ENCODE measurements around the gene C15orf39.

Gene C15orf39

DNA sequence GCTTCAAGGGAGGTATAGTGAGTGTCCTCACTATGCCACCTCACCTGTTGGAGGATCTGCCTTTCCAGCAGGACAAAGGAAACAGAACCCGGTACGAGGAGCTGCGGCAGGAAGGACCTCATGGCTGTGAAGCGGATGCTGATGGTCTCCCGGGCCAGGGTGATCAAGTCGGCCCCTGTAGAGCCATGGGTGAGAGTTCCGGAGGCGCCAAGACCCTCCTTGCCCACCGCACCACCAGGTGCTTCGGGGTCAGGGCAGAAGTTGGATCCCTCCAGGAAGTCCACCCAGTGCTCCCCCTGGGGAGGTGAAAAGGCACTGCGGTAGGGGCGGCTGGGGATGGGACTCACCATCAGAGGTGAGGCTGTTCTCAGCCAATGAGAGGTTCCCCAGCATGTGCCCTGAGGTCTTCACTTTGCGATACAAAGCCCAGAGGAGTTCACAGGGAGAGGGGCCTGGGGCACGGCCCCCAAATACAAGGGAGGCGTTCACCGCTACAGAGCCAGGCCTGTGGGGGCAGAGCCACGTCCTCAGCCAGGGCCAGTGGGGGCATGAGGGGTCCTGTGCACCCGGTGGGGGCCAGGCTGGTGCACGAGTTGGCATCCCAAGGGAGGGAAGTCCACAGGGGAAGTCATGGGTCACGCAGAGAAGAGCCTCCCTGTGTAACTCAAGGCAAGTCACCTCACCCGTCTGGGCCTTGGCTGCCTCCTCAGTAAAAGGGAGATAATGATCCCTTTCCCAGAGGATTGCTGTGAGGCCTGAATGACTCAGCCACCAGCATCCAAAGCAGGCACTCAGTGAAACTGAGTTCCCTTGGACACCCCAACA lies 27.7 kb downstream of the C15orf39 start:
- FAIRE-seq = no peak
- TF ChIP-seq POLR2A (IDR thresholded peaks at IDR 0.05; ENCODE audit: low read depth, low read length) = no peak
- TF ChIP-seq TAF1 (IDR thresholded peaks at IDR 0.05; ENCODE audit: borderline replicate concordance, low read depth, low read length) = no peak
- no peak for TF ChIP-seq POLR2AphosphoS5 (IDR thresholded peaks at IDR 0.05; ENCODE audit: low read depth, low read length)
- peak; percentile 16 for DNase-seq (ENCODE audit: insufficient read length)

GRCh38 chr15:75230016-75230343 lies 28.3 kb downstream of the C15orf39 start:
- DNase-seq (ENCODE audit: insufficient read length) = no peak
- no peak for FAIRE-seq
- TF ChIP-seq POLR2AphosphoS5 (IDR thresholded peaks at IDR 0.05; ENCODE audit: low read depth, low read length) (no peak), TAF1 (IDR thresholded peaks at IDR 0.05; ENCODE audit: borderline replicate concordance, low read depth, low read length) (no peak), POLR2A (IDR thresholded peaks at IDR 0.05; ENCODE audit: low read depth, low read length) (no peak)

DNA sequence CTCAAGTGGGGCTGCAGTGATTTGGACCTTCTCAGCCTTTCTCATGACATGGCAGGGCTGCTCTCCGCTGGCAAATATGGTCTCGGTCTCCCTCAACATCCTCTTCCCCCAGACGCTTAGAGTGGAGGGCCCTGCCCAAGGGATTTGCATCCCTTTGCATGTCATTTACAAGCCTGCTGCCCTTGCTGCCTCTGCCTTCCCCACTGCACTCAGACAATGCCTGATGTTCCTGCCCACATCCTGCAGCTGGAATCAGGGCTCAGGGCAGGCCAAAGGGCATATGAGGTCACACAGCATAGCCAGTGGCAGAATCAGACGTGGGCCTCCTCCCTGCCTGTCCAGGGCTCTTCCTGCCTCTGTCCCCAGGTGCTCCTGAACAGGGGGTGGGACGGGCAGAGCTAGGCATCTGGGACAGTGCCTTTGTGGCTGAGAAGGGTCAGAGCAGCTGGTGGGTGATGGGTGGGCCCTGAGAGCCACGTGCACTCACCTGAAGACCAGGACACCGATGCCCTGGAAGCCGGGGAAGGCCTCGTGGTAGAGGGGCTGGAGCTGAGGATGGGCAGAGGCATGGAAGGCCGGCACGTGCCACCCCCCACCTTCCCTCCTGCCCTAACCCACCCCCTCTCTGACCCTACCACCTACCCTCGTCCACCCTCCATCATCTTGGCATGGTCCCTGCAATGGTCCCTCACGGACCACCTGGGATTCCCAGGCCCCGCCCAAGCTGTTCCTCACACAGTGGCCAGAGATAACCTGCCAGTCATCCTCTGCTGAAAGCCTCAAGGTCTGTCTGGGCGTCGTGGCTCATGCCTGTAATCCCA lies 29.1 kb downstream of the C15orf39 start:
- DNase-seq (ENCODE audit: insufficient read length) (peak; percentile 23), FAIRE-seq (no peak)
- no peak for TF ChIP-seq TAF1 (IDR thresholded peaks at IDR 0.05; ENCODE audit: borderline replicate concordance, low read depth, low read length)

GRCh38 chr15:75231836-75232235 lies 30.2 kb downstream of the C15orf39 start:
- FAIRE-seq (no peak), DNase-seq (ENCODE audit: insufficient read length) (no peak)
- TF ChIP-seq TAF1 (IDR thresholded peaks at IDR 0.05; ENCODE audit: borderline replicate concordance, low read depth, low read length) (no peak), POLR2AphosphoS5 (IDR thresholded peaks at IDR 0.05; ENCODE audit: low read depth, low read length) (no peak), POLR2A (IDR thresholded peaks at IDR 0.05; ENCODE audit: low read depth, low read length) (no peak)

DNA sequence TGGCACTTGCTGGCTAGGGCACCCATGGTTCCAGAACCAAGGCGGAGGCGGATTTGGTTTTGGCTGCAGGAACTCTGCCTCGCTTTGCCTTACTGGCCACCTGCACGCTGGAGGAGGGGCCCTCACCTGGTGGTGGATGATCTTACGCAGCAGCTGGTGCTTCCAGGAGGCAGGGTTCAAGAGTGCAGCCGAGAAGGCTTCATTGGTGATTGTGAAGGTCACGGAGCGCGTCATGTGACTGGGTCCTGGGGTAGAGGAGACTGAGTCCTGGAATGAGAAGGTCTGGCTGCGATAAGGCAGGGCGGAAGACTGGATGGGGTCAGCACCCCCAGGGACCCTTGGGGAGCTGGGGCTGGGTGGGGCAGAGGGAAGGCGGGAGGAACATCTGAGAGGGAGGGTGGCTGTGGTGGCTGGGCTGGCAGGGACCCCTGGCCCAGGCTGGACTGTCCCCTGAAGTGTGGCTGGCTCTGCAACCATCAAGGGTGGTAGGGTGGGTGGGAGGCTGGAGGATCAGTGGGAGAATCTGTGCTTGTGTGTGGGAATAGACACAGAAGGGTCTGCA lies 30.7 kb downstream of the C15orf39 start:
- DNase-seq (ENCODE audit: insufficient read length) = no peak
- no peak for FAIRE-seq
- TF ChIP-seq TAF1 (IDR thresholded peaks at IDR 0.05; ENCODE audit: borderline replicate concordance, low read depth, low read length) (no peak), POLR2AphosphoS5 (IDR thresholded peaks at IDR 0.05; ENCODE audit: low read depth, low read length) (no peak), POLR2A (IDR thresholded peaks at IDR 0.05; ENCODE audit: low read depth, low read length) (no peak)

- TF ChIP-seq POLR2AphosphoS5 (IDR thresholded peaks at IDR 0.05; ENCODE audit: low read depth, low read length) (no peak), TAF1 (IDR thresholded peaks at IDR 0.05; ENCODE audit: borderline replicate concordance, low read depth, low read length) (no peak), POLR2A (IDR thresholded peaks at IDR 0.05; ENCODE audit: low read depth, low read length) (no peak)
- FAIRE-seq = no peak
- peak; percentile 16 for DNase-seq (ENCODE audit: insufficient read length)
Measured at GRCh38 chr15:75232826-75233503, 31.3 kb downstream of the C15orf39 start.

- DNase-seq (ENCODE audit: insufficient read length) = no peak
- no peak for FAIRE-seq
- no peak for TF ChIP-seq POLR2AphosphoS5 (IDR thresholded peaks at IDR 0.05; ENCODE audit: low read depth, low read length)
- TF ChIP-seq TAF1 (IDR thresholded peaks at IDR 0.05; ENCODE audit: borderline replicate concordance, low read depth, low read length) = no peak
- no peak for TF ChIP-seq POLR2A (IDR thresholded peaks at IDR 0.05; ENCODE audit: low read depth, low read length)
Measured at GRCh38 chr15:75233504-75234190, 32.0 kb downstream of the C15orf39 start.

- no peak for TF ChIP-seq POLR2AphosphoS5 (IDR thresholded peaks at IDR 0.05; ENCODE audit: low read depth, low read length)
- TF ChIP-seq POLR2A (IDR thresholded peaks at IDR 0.05; ENCODE audit: low read depth, low read length) = no peak
- TF ChIP-seq TAF1 (IDR thresholded peaks at IDR 0.05; ENCODE audit: borderline replicate concordance, low read depth, low read length) = no peak
Measured at GRCh38 chr15:75234191-75234810, 32.6 kb downstream of the C15orf39 start.

DNA sequence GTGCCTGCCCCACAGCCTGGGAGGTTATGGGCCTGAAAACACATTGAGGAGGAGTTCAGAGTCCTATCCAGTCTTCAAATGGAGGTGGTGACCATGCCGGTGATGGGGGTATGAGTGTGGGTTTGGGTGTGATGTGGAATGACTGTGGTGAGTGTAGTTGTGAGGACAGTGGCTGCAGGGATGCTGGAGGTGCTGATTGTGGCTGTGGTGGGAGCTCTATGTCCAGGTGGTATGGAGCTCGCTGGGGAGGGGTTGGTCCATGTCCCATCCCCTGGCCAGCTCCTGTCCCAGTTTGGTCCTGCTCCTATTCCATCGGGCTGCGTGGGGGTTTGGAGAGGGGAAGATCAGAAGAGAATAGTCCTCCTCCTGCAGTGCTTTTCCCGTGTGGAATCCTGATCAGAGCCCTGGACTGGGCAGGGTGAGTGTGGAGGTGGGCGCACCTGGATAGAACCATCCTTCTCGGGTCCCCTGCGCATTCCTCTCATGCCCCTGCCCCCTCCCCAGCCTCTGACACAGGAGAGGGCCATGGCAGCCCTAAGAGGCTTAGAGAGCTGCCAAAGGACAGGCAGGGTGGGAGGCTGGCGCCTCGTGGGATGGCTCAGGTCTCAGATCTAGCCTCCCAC lies 33.5 kb downstream of the C15orf39 start:
- no peak for TF ChIP-seq POLR2AphosphoS5 (IDR thresholded peaks at IDR 0.05; ENCODE audit: low read depth, low read length)
- no peak for TF ChIP-seq POLR2A (IDR thresholded peaks at IDR 0.05; ENCODE audit: low read depth, low read length)
- no peak for TF ChIP-seq TAF1 (IDR thresholded peaks at IDR 0.05; ENCODE audit: borderline replicate concordance, low read depth, low read length)
- FAIRE-seq (no peak), DNase-seq (ENCODE audit: insufficient read length) (peak; percentile 17)

More at GRCh38 chr15:75234191-75234810, 32.6 kb downstream of the C15orf39 start:
- FAIRE-seq = no peak
- DNase-seq (ENCODE audit: insufficient read length) = no peak
